HG02678 (cell line): ENCODE measurements around the gene RALGPS1.
"Not testable (repeated sequence)": the region's sequence is repeated elsewhere in the genome, so short reads cannot be mapped to it uniquely, and the experiment has no call there.

Source experiments
- ATAC-seq: cut with Tn5 transposase; IDR thresholded peaks from one replicate; pipeline ENCODE4 v1.9.1; 2021; ENCODE audit warnings: mild to moderate bottlenecking, moderate library complexity; ENCODE audit not compliant: unreplicated experiment

The RALGPS1 gene

DNA sequence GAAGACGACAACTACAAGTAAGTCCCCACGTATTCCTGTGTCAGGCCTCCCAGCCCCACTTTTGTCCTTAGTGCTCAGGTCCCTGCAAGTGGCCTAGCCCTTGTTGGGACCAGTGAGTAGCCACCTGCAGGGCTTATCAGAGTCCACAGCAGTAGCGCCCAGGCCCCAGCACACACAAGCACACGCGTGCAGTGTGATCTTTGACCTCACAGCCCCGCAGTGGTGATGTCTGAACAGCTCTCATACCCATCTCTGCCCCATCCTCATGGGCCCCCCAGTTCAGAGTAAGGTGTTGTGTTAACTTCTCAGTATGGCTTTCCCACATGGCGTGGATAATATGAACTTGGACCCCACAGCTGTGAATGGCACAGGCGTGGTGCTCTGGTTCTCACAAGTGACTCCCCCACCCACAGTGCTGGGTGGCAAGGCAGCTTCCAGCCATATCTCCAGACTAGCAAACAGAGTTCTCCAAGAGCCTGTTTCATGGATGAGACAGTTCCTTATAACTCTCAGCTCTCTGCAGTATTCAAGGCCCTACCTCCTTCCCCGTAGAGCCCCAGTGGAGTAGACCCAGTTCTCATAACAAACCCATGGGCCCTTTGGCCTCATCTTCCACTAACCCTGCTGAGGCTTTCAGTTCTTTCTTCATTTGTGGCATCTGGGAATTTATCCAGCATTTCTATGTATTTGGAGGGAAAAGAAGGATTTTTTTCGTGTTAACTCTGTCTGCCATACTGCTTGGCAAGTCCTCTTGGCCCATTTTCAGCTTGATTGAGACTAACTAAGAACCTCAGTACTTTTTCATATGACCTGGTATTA lies 254.4 kb downstream of the RALGPS1 start:
- no peak for ATAC-seq

DNA sequence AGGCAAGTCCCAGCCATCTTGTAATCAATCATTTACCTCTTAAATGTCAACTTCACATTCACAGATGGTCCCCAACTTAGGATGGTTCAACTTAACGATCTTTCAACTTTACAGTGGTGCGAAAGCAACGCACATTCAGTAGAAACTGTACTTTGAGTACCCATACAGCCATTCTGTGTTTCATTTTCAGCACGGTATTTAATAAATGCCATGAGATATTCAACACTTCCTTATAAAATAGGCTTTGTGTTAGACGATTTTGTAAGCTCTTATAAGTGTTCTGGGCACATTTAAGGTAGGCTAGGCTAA lies 254.9 kb downstream of the RALGPS1 start:
- ATAC-seq, result no peak

DNA sequence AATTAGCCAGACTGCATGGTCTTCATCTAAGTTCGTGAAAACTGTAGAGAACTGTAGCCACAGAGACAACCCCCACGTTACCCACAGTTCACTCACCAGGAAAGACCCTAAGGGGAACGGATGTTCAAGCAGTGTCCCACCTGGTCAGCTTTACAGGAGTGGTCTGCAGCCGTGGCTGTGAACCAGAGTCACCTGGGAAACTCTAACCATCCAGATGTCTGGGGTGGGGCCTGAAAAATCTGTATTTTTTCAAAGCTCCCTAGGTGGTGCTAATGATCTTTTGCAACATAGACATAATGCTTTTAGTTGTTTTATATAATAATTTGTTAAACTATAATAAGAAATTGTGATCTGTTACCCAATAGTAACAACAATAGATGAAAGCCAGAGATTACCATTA lies 255.5 kb downstream of the RALGPS1 start:
- no peak for ATAC-seq

DNA sequence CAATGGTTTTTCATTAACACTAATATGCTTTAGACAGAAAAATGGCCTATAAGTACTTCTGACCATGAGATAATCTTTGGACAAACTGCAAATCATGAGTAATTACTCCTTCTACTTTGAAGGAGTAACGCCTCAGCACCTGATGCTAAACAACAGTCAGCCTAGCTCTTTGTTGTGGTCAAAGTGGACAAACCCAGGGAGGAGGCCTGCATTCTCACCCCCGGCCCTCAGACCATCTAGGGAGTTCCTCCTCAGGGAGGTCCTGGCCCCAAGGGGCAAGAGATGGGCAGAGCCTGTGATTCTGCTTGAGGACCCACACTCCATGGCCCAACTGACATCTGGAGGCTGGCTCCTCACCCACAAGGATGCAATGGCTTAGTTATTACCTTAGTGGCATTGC lies 256.1 kb downstream of the RALGPS1 start:
- ATAC-seq, result no peak

DNA sequence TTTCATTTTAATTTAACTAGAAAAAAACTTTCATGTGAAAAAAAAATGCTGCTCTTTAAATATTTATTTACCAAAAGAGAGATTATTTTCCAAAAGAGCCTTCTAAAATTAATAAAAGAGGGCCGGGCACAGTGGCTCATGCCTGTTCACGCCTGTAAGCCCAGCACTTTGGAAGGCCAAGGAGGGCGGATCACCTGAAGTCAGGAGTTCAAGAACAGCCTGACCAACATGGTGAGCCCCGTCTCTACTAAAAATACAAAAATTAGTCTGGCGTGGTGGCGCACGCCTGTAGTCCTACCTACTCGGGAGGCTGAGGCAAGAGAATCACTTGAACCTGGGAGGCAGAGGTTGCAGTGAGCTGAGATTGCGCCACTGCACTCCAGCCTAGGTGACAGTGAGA lies 256.8 kb downstream of the RALGPS1 start:
- not testable (repeated sequence) for ATAC-seq

DNA sequence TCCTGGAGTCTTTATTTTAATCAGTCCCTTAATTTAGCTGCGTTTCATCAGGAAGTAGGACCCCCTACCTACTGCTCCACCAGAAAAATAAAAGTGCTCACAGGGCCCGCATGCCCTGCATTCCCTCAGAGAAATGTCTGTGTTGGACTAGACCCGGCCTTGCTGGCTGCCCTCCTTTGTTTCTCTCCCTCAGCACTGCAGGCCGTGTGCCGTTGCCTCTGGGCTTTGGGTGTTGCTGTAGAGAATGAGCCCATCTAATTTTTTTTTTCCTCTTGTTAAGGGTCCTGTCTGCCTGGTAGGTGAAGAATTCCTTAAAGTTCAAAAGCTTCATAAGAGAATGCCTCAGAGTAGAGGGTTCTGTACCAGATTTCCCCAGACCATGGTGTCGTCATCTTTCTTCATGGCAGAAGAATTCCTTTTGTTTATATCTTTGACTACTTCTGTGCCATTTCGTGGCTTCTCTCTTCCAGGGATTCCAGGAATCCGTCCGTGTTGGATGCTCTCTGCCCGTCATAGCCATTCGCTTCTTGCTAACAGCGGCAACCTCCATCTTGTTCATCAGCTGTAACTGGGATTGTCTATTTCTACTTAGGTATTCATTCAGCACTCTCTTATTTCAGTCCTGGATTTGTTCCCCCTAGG lies 257.6 kb downstream of the RALGPS1 start:
- no peak for ATAC-seq

DNA sequence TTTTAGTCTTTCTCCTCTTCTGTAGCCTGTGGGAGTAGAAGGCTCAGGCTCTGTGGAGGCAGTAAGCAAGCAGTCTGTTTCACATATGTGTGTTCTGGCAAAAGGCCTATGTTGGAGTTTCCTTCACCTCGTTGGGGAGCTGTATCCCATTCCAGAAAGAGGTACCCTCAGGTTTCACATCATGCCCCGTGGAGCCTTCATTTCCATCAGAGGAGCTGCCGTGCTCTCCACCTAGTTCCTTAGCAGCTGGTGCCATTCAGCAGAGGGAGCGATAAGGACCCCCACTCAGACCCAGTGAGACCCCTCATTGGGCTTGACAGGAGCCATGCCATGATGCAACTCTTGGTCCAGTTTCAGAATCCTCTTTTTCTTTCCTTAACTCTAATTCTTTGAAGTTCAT lies 258.5 kb downstream of the RALGPS1 start:
- no peak for ATAC-seq

DNA sequence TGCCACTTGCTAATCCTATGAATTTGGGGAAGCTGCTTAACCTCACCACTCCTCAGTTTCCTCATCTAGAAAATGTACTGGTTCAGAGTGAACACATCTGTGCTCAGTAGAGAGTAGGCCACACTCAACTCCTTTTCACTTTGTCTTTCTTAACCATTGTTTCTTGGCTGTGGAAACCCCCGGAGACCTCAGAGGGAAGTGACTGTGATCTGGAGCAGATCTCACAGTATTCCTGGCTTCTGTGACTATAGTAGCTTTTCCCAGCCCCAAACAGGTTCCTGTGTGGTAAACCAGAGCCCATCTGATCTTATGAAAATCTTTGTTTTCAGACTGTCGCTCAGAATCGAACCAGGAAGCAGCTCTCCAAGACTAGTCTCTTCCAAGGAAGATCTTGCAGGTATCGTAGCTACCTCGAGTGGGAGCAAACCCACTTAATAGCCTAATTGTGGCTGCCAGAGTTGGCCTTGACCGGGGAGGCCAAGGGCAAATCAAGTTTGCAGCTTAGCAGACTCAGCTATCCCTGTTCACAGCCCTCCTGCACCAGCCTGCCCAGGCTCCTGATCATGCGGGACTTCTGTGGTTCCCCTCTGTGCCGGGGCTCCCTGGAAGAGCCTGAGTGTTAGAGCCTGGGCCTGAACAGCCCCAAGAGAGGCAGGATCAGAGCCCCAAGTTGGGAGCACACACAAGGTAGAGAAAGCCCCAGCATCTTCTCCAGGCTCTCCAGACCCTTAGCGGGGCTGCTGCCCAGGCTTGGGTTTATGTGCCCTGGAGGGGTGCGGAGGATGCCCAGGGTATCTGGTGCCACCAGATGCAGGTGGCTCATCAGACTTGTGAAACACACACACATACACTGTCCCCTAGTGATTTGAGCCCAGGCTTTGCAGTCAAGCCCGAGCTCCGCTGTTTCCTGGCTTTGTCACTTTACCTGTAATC lies 260.1 kb downstream of the RALGPS1 start:
- ATAC-seq, result no peak

DNA sequence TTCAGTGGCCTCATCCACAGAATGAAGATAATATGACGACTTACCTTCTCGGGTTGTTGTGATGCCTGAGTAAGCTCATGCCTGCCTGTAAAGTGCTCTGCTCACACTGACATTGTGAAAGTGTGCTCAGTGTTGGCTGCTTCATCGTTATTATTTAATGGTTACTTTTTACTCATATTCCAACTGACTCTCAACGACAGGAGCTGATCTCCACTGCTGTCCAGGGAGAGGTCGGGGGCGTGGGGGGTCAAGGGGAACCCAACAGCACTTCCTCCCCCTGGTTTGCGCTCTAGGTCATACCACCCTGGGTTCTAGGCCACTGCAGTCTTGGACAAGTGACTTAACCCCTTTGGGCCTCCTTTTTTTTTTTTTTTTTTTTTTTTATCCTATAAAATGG lies 260.7 kb downstream of the RALGPS1 start:
- no peak for ATAC-seq

DNA sequence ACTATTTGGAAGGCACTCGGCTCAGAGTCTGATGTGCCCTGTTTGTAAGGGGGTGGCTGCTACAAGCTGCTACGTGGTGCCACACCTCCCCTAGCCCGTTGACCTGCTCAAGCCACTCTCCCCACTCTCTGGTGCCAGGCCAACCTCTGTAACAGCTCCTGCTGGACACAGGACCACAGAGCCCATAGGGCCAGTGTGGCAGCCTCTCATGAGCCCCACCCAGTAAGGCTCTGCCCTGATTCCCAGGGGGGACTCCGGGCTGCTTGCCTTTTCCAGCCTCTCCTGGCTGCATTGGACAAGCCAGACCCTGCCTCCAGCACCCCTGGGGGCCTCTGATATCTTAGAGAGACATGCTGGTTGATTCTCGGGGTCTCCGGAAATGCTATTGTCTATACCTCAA lies 261.2 kb downstream of the RALGPS1 start:
- ATAC-seq, result no peak

DNA sequence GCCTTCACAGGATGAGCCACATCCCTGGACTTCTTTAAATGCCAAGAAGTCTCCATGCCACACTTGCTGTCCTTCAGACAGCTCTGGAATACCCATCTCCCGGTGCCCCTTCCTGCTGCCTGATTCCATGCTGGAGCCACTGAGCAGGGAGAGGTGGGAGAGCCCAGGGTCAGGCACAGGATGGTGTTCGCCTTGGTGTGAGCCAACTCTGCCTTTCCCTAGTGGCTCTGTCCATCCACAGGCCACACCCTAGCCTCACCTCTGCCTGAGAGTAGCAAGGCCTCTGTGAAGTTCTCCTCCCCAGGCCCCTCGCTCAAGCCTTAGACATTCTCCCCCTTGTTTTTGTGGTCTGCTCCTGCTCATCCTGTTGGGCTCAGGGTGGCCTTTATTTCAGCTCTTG lies 262.0 kb downstream of the RALGPS1 start:
- ATAC-seq, result no peak

DNA sequence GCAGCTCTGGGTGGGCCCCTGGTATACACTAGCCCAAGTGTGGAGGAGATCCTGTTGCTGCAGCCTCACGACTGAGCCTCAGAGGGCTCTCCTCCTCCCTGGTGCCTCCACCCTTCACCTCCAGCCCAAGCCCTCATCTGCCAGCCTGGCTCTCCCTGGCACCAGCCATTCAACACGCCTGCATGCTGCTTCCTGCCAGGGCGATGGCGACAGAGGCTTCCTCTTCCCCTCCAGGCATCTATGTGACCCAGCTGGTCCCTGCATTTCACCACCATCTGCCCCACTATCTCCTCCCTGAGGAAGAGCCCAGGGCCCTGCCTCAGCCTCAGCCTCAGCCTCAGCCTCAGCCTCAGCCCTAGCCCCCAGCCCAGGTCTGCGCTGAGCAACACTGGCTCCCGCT lies 262.6 kb downstream of the RALGPS1 start:
- no peak for ATAC-seq

DNA sequence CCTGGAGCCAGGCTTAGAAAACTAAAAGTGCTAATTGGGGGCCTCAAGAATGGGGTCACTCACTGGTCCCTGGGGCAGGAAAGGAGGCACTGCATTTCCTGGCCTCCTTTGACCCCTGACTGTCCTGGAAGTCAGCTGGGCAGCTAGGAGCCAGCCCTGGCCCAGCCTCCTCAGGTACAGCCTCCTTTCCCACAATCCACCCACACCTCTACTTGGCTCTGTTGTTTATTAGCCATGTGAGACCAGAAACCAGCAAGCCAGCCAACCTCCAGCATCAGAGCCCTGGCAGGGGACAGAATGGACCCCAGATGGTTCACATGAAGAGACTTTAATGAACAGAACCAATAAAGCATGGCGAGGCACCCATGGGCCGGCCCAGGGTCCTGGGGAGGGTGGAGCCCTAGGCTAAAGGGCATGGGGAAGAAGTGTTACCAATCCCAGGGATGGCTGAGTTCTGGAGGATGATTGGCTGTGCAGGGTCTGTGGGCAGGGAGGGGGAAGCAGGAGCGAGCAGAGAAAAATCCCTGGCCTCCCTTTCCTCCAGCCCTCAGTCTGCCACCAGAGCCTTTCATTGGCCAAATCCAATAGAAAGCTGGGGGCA lies 263.2 kb downstream of the RALGPS1 start:
- no peak for ATAC-seq

DNA sequence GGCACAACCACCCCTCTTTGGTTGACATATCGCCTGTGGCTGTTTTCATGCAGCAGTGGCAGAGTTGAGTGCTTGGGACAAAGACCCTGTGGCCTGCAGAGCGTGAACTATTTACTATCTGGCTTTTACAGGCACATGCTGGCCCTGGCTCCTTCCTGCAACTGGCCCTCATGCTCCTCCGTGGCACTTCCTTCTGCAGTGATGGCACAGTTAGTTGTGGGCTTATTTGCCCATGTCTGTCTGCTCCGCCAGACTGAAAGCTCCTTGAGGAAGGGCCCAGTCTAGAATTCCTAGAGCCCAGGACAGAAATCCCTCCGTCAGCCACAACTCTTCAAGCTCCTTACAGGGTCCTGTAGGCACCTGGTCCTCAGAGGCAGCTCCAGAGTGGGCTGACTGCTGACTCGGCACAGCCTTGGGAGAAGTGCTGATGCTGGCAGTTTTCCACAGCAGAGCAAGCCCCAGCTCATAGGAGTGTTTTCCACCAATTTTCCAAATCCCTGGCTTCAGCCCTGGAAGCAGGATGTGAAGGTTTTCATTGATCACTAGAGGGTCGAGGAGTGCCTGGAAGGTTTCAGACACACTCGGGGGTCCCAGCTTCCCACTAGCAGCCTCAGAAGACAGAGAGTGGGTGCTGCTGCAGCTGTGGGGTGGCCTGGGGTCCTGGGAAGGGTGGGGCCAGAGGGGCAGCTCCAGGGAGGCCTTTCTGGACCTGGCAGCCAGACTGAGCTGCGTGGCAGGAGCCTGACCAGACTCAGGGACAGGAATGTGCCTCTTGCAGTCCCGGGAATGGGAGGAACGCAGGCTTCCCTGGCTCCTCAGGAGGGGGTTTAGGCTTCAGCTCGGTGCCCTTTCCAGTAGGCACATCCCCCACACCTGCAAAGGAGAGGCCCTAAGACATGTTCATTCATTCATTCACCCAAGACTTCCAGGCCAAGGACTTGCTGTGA lies 264.4 kb downstream of the RALGPS1 start:
- no peak for ATAC-seq

DNA sequence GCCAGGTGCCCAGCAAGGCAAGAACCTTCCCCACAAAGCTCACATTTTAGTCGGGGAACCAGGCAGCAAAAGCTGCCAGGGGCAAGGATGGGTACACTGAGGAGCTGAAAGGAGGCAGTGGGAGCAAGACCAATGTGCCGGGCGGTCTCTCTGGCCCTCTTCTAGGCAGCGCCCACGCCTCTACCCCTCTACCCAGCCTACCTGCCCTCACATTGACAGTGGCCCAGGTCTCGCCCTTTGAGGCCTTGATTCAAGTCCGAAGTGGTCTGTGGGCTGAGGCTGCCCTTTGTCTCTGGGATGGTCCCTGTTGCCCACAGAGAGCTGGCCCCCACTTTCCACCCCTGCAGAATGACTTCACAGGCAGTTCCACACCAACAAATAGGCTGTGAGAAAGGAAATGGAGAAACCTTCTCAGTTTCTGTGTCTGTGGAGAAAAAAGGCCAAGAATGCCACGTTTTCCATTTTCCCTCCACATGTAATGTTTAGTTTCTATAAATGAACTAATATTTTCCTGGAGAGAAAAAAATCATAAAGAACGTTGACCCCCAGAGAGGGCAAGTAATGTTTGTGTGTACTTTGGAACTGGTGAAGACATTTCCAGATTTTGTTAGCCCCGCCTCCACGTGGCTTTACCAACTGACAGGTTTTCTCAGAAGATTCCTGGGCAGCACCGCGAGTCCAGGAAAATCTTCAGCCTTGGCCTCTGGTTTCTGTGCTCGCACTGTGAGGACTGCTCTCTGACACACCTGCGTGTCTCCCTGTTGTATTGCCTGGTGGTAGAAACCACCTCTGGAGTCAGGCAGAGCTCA lies 265.3 kb downstream of the RALGPS1 start:
- no peak for ATAC-seq

DNA sequence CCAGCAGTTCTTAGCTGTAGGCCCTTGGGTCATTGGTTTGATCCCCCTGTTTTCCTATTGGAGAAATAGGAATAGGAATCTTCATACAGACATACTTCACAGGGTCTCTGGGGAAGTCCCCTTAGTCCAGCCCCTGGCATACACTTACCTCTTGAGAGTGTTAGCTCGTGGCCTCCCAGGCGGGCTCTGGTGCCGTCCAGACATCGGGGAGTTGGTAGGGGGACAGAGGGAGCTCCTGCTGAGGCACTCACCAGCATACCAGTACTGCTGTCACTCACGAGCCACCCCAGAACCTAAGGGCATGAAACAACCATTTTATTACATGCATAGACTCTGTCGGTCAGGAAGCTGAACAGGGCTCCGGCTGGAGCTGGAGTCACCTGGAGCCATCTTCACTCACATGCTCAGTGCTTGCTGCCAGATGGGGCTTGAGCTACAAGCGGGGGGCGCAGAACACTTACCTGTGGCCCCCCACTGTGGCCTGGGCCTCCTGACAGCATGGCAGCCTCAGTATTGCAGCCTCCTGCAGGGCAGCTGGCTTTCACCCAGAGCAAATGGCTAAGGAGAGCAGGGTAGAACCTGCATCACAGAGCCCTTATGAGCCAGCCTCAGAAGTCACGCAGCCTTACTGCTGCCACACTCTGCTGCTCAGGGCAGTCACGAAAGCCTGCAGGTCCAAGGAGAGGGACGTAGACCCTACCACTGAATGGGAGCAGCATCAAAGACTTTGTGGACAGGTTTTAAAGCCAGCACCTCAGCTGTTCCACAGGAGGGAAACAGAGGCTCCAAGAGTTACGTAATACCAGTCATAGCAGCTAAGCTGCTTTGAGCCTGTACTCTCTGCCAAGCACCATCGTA lies 266.1 kb downstream of the RALGPS1 start:
- ATAC-seq, result no peak

DNA sequence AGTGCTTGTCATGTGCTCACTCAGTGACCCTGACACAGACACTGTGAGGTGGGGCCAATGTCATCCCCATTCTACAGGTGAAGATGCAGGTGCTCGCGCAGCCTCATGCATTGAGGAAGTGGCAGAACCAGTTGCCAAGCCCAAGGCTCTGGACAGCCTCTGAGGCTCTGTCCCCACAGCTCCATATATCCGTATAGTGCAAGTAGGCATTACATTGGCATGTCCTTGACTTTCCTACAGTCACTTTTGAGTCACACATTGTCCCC lies 266.7 kb downstream of the RALGPS1 start:
- no peak for ATAC-seq

DNA sequence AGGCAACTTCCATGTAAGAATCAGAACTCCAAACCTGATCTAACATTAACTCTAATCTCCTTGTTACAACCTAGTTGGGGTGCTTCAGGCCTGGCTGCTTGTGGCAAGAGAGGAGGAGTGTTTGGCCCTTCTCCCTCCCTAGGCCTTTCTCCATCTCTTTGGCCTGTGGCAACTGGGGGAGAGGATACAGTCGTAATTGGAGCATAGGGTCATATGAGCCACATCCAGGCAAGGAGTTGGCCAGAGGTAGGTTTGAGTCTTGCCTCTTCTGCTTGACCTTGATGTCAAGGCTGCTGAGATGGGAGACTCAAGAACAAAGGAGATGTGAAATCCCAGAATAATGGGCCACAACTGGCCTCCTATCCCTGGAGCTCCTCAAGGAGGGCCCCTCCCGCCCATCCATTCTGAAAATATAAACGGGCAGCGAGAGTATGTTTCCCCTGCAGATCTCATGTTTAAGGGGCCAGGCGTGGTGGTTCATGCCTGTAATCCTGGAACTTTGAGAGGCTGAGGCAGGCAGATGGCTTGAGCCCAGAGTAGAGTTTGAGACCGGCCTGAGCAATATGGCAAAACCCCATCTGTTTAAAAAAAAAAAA lies 267.1 kb downstream of the RALGPS1 start:
- no peak for ATAC-seq
